Jurkat, Clone E6-1 (cell line): ENCODE measurements around the gene PLXNA1.
A peak's percentile ranks its signal among the peaks of the same experiment; 100 is the strongest.

Experiments
- DNase-seq: peaks from one replicate; pipeline ENCODE4 v3.0.0-alpha.2; 2011; ENCODE audit warnings: low read depth, low spot score
- H3K4me3 ChIP-seq: 2 replicates; pipeline ENCODE4 v1.5.1; 2011; ENCODE audit warnings: mild to moderate bottlenecking, low read length, control low read depth, moderate library complexity

Gene PLXNA1

DNA sequence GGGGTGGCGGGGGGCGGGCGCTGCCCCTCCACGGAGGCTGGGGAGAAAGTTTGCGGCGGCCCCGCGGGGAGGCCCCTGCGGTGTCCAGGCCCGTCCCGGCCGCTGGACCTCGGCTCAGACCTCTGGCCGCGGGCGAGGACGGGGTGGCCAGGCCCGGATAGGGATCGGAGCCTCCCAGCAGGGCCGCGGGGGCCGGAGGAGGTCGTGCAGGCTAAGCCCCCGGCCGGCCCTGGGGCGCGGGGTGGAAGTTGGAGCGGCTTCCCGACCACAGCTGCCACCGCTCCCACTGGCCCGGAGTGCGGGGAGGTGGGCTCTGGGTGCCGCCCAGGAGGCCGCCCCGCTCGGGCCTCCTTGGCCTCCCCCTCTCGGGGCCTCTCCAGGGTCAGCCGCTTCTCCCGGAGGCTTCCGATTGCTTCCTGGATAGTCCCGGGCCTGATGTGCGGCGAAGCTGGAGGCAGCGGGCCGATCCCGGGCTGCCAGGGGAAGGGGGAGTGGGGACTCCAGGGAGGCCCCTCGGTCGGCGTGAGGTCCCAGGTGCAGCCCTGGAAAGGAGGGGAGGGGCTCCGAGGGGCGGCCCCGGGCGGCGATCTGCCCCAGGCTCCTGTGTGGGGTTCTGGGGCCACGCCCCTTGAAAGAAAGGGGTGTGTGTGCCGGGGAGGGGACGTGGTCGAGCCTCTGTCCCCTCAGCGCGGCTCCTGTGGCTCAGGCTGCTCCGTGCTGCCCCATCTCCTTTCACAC lies 907 bp downstream of the PLXNA1 start:
- H3K4me3 ChIP-seq: peak overlapping the region; percentile 53
- DNase-seq: no peak

DNA sequence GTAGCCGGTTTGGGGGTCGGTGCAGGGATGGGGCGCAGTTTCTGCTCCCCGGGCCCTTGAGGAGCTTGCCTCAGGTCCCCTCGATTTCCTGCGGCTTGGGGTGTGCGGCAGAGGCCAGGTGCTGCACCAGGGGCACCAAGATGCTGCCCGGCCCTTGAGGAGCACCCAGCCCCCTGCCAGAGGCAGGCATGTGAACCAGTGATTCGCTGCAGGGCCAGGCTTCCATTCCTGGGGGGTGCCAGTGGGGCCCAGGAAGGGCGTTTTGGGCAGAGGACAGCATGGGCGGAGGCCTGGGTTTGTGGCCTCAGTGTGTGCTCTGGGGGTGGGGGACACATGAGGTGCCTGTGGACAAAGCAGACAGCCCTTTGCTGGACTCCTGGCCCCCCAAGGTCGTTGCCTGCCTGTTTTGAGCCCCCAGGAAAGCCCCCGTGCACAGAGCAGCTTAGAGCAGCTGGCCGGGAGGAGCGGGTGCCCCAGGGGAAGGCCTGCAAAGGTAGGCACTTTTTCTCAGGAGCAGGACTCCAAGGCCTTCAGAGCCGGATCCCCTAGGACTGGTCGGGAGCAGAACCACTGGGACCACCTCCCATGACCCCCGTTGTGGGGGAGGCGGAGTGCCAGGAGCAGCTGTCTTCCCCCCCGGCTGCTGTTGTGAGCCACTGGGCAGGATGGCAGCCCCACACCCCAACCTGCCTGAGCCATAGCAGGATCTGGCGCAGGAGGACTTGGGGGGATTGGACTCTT lies 1.6 kb downstream of the PLXNA1 start:
- peak overlapping the region; percentile 53 for H3K4me3 ChIP-seq
- DNase-seq: no peak

DNA sequence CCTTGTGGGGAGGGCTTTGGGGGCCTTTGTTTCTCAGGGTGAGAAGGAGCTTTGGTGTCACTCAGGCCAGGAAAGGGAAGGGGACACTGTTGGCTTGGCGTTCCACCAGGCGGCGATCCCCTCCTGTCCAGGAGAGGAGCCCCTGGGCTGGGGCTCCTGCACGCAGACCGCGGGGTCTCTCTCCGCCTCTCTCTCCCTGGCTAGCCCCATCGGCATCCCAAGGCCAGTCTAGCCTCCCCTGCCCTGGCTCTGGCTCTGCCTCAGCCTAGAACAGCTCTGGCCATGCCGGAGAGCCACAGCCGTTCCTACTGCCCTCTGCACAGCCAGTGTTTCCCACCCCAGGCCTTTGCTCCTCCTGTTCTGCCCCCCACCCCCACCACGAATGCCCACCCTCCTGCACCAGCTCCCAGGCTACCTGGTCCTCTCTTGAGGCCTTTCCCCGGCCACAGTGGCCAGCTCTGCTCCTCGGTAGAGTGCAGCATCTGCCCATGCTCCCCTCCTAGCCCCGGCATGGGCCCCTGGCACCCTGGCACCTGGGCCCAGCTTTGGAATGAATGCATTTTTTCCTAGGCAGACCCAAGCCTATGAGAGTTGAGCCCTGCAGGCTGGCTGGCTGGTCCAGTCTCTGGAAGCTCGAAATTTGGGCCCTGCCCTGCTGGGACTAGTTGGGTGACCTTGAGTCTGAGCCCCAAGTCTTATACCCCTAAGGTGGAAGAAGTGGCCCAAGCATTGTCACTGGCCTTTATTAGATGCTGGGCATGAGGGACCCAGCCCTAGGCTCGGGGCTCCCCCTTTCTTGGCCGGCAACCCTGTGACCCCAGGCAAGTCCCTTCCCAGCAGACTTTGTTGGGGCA lies 2.4 kb downstream of the PLXNA1 start:
- H3K4me3 ChIP-seq: no peak overlapping the region
- DNase-seq: no peak

DNA sequence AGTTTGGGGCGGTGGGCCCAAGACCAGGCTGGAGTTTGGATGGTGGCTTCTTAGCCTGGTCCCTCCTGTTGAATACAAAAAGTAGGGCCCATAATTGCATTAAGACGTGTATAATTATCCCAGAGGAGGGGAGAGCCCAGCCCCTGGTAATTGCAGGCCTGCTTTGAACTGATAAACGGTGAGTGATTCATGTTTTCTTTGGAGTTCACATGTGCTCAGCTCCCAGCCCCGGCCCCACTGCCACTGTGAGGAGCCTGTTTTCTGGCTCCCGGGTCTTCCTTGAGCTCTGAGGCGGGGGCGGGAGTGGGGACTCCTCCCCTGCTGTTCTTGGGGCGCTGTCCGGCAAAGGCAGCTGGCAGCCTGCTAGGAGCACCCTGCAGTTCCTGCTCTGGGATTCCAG lies 3.1 kb downstream of the PLXNA1 start:
- DNase-seq: no peak
- no peak overlapping the region for H3K4me3 ChIP-seq

DNA sequence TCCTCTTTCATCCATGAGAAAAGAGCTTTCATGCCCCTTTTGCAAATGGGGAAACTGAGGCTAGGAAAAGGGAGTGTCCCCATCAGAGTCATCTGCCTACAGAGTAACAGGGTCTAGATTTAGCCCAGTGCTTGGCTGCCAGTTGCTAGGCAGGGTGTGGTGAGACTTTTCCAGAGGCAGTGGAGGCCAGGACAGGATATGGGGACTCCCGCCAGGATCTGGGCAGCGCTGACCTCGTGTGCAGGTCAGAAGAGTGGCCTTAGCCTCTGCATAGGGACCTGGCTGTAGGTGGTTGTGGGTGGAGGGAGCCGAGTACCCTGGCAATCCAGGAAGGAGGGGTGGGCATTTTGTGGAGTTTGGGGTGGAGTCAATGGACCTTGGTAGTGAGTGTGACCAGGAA lies 4.2 kb downstream of the PLXNA1 start:
- H3K4me3 ChIP-seq: no peak overlapping the region
- DNase-seq: no peak

DNA sequence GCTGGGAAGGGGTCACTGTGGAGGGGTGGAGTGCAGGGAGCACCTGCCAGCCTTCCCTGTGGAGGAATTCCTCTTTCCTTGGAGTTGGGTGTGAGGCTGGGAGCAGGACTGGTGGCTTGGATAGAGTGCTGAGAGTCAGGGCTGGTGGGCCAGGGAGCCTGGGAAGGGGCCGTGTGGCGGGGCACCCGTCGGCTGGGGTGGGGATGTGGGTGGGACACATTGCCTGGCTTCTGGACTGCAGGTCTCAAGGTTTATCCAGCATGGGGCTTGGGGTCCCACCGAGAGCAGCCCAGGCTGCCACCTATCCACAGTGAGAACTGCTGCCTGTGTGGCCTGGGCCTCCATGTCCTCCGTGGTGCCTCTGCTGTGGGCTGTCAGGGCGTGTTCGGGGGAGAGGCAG lies 4.7 kb downstream of the PLXNA1 start:
- no peak for DNase-seq
- H3K4me3 ChIP-seq: no peak overlapping the region

DNA sequence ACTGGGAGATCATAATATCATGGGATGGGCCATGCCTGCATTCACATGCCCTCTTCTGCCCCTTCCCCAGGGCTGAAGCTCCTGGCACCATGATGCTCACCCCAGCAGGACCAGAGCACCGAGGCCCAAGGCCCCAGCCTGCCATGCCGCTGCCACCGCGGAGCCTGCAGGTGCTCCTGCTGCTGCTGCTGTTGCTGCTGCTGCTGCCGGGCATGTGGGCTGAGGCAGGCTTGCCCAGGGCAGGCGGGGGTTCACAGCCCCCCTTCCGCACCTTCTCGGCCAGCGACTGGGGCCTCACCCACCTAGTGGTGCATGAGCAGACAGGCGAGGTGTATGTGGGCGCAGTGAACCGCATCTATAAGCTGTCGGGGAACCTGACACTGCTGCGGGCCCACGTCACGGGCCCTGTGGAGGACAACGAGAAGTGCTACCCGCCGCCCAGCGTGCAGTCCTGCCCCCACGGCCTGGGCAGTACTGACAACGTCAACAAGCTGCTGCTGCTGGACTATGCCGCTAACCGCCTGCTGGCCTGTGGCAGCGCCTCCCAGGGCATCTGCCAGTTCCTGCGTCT lies 5.6 kb downstream of the PLXNA1 start:
- no peak for DNase-seq
- H3K4me3 ChIP-seq: no peak overlapping the region

DNA sequence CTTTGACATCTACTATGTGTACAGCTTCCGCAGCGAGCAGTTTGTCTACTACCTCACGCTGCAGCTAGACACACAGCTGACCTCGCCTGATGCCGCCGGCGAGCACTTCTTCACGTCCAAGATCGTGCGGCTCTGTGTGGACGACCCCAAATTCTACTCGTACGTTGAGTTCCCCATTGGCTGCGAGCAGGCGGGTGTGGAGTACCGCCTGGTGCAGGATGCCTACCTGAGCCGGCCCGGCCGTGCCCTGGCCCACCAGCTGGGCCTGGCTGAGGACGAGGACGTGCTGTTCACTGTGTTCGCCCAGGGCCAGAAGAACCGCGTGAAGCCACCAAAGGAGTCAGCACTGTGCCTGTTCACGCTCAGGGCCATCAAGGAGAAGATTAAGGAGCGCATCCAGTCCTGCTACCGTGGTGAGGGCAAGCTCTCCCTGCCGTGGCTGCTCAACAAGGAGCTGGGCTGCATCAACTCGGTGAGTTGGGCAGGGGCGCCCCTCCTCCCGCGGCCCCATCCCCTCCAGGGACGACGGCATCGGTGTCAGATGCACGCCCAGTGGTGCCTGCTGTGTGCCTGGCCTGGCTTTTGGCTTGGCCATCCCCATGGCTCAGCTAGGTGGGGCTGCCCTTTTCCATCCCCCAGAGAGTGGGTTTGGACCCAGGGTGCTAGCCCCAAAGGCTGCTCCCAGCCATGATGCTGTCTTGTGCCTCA lies 6.6 kb downstream of the PLXNA1 start:
- no peak for DNase-seq
- no peak overlapping the region for H3K4me3 ChIP-seq

DNA sequence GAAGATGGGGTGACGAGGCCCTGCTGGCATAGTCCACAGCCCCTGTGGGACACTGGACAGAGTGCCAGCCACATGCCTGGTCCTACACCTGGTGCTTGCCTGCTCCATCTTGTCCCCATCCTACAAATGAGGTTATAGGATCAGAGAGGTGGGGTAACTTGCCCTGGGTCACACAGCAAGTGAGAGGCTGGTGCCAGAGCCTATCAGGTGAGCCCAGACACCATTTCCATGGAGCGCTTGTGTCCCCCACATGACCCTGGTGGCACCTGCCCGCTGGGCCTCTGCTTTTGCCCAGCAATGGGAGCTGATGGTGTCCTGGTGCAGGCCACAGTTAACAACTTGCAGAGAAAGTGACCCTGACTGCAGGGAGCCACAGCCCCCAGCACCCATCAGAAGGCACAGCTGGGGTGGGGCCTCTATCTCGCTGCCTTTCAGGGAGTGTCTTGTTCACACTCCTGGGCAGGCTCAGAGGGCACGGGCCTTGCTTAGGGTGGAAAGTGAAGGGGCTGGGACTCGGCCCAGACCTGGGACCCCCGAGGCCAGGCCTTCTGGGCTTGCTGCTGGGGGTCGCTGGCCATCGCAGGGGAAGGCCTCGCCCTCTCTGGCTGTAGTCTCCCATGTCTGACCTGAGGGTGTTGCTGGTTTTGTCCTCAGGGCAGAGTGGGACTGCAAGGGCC lies 7.2 kb downstream of the PLXNA1 start:
- DNase-seq: no peak
- H3K4me3 ChIP-seq: no peak overlapping the region

DNA sequence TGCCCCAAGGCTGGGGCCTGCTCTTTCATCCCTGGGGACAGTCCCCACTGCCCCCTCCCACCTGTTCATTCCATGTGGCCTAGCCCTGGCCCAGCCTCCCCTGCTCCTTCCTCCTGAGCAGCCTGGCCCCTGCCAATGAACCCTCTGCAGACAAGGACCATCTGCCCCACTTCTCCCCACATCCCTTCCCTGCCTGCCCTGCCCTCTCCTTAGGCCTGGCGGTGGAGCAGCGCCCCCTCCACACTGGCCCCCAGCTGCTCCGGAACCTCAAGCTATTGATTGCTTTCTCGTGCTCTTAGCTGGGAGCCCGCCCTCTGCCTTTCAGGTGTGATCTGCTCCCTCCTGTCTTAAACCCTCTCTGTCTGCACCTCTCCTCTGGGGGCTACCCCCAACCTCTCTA lies 8.0 kb downstream of the PLXNA1 start:
- H3K4me3 ChIP-seq: no peak overlapping the region
- DNase-seq: no peak

DNA sequence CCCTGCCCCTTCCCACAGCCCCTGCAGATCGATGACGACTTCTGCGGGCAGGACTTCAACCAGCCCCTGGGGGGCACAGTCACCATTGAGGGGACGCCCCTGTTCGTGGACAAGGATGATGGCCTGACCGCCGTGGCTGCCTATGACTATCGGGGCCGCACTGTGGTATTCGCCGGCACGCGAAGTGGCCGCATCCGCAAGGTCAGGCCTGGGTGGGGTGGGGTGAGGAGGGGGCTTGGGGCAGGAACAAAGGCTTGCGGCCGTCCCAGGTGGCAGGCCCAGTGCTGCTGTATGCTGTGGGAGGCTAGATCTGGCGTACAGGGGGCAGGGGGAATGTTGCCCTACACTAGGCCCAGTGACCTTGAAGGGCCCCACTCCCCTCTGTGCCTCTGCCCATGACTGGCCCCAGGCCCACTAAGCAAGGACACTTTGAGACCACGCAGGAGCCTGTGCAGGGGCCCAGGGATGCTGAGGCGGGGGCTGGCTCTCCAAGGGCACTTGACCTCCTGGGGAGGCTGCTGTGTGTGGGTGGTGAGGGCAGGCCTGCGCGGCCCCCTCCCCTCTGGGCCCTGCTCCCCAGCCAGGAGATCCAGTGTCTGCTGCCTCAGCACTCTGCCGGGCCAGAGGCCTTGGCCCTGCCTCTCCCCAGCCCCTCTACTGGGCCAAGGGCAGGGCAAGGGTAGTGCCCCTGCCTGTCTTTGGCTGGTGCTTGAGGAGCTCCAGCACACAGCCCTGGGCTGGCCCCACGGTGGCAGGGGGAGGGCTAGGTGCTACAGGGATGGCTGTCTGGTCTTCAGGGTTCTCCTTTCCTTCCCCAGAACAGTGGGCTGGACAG lies 8.7 kb downstream of the PLXNA1 start:
- no peak overlapping the region for H3K4me3 ChIP-seq

DNA sequence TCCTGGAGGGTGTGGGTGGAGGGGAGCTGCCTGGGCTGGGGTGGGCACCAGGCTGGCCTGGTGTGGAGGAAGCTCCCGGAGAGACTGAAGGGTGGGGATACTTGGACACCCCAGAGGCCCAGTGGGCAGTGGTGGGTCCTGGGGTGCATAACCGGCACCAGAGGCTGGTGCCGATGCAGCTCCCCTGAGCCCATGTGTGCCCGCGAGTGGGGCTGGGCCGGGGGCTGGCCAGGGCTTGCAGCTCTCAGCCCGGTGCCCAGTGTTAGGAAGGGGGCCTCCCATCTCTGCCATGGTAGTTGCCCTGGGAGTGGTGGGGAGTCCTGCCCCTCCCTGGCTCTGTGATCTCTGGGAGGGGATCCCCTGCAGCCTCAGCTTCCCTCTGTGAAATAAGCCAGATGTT lies 9.3 kb downstream of the PLXNA1 start:
- no peak for DNase-seq
- H3K4me3 ChIP-seq: no peak overlapping the region

More for the DNA sequence above, 8.7 kb downstream of the PLXNA1 start:
- no peak for DNase-seq

DNA sequence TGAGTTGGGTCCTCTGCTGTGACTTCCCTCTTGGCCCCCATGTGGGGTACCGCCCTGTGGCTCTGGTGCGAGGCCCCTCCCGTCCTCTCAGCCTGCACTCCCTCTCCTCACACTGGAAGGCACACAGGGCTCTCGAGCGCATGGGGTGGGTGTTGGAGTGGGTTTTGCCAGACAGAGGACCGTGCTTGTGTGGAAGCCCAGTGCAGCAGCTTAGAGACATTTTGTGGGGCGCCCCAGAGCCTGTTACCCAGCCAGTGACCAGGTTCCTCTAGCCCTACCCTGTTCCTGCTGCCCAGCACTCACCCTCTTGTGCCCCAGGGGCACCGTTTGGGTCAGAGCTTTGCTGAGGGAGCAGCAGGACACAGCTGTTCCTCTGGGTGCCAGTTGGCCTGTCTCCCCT lies 9.9 kb downstream of the PLXNA1 start:
- H3K4me3 ChIP-seq: no peak overlapping the region
- no peak for DNase-seq

DNA sequence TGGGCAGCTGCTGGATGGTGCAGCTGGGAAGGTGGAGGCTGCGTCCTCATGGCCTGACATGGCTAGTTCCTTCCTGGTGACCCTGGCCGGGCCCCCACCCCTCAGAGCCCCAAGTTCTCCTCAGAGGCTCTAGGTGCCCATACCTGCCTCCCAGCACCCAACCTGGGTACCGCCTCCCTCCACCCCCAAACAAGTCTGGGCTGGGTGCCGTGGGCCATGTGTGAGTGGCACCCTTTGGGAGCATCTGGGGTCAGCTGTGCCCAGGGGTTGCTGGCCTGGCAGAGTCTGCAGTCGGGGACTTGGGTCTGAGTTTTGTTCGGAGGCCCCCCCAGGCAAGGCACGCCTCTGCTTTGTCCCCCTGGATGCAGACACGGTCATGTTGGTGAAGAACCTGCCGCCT lies 10.5 kb downstream of the PLXNA1 start:
- H3K4me3 ChIP-seq: no peak overlapping the region
- no peak for DNase-seq

DNA sequence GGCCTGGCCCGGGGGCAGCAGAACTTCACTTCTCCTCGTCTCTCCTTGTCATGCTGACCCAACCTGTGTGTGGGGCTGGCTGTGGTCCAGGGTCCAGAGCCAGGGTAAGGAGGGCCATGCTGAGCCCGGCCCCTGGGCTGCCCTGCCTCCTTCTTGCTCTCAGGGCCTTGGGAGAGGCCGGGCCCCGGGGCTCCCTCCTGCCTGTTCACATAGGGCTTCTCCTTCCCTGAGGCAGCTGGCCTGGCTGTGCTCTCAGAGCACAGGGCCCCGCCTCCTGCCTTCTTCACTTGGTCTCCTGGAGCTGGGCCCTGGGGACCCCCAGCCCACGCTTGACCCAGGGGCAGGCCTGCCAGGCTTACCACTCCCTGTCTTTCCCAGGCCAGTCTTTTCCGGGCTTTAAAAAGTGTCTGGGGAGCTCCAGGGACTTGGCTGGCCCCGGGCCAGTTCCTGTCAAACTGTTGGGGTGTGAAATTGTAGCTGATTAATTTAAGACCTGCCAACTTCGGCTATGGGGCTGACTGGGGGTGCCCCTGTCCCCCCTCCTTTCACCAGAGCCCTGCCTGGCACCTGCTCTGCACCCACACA lies 11.8 kb downstream of the PLXNA1 start:
- DNase-seq: no peak
- H3K4me3 ChIP-seq: no peak overlapping the region

DNA sequence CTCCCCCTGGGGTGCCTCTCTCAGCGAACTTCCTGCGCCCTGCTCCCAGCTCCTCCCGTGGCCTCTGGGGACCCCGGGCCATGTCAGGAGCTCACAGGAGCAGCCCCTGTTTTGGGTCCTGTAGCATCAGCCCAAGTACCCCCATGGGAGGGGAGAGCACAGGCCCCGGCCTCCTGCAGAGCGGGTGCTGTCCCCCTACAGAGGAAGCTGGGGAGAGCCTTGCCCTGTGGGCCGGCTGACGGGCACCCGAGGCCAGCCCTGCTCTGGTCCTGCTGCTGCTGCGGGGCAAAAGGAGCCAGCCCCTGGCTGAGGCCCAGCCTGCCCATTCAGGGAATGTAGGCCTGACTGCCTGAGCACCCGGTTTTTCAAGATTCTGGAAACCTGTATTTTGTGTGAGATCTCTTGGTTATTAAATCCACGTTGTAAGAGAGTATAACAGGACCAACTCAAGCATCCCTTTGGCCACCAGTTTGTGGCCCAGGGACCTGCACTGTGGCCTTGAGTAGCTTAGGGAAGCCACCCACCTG lies 12.4 kb downstream of the PLXNA1 start:
- no peak overlapping the region for H3K4me3 ChIP-seq
- DNase-seq: no peak

DNA sequence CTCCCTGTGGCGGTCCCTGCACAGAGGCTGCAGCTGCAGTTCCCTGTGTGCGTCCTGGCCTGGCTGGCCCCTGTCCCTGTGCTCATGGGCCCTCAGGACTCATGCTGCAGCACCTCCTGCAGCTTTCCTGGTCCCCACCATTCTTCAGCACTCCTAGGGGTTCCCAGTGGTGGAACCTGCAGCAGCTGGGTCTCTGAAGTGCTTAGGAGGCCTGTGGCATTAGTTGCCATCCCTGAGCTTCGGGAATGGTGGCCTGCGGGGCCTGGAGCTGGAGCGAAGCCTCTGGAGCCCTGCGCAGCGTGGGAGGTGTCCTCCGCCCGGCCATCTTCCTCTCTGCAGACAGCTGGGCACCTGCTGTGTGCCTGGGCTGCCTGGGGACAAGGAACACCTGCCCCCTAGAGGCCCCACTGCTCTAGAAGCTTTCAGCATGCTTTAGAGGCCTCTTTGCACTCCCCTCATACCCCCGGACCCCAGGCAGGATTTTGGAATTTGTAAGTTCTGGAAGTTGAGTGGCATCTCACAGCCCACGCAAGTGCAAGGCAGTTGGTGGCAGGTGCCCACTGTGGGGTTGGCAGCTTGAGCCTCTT lies 13.1 kb downstream of the PLXNA1 start:
- DNase-seq: no peak
- H3K4me3 ChIP-seq: no peak overlapping the region
